GM12878 (cell line): Measurements from ENCODE around the gene GRIA4. TPM values are rescaled to one million over a fixed set of nuclear protein-coding genes. Genes with fewer than 3 reads are reported as not detected.

Source experiments
- ATAC-seq: fragments of 200-7000 bp; cut with Tn5 transposase; 3 replicates; pipeline ENCODE4 v1.9.1; 2020; ENCODE audit warnings: mild to moderate bottlenecking, moderate library complexity
- BruUV-seq: library from RNA; stranded (reverse); fragments of 400-500 nt; replicated peaks from 2 replicates; lab custom pipeline; 2021; lab: Mats Ljungman, UMichigan
- CTCF ChIA-PET: fragments of 300-600 bp; sonication (Branson Sonifier 250); formaldehyde crosslinking; extraction: SDS; loops from one replicate; lab custom pipeline; 2021; ENCODE audit warnings: inconsistent platforms; lab: Yijun Ruan, JAX
- POLR2A ChIA-PET: fragments of 350-600 bp; formaldehyde crosslinking; extraction: SDS; loops from one replicate; lab custom pipeline; 2021; ENCODE audit warnings: inconsistent platforms; lab: Charles Lee
- RAD21 ChIA-PET: fragments of 300-600 bp; sonication (Branson Sonifier 250); formaldehyde crosslinking; loops from one replicate; lab custom pipeline; 2023; ENCODE audit warnings: antibody characterized with exemption; ENCODE audit not compliant: unreplicated experiment; lab: Charles Lee
- SMC1A ChIA-PET: fragments of 300-600 bp; sonication (Branson Sonifier 250); formaldehyde crosslinking; loops from one replicate; lab custom pipeline; 2023; ENCODE audit not compliant: unreplicated experiment, uncharacterized antibody; lab: Charles Lee
- DNase-seq: peaks from one replicate; pipeline ENCODE4 v3.0.0-alpha.2; 2011; ENCODE audit warnings: low read depth, low spot score
- FAIRE-seq: peaks from 3 replicates; lab custom pipeline; 2011; peaks lifted over from hg19 to GRCh38; lab: Jason Lieb, UNC
- H2AFZ ChIP-seq: 2 replicates; pipeline ENCODE4 v1.6.0; 2011; ENCODE audit warnings: low read depth, low read length, control low read depth; ENCODE audit not compliant: control insufficient read depth
- H3K27ac ChIP-seq: 2 replicates; pipeline ENCODE4 v1.5.1; 2011; ENCODE audit warnings: control low read depth; ENCODE audit not compliant: control insufficient read depth, insufficient read depth
- H3K27me3 ChIP-seq, 2 experiments: replicated peaks in 1 of 2; 2 replicates each; pipeline versions ENCODE4 v1.6.0 to v1.6.1; 2011; ENCODE audit warnings: low read length in 1 of 2; ENCODE audit not compliant: control insufficient read depth in 2 of 2, insufficient read depth in 2 of 2
- H3K36me3 ChIP-seq, 2 experiments: 2 replicates each; pipeline ENCODE4 v1.5.1; 2011; ENCODE audit warnings: low read length in 1 of 2; ENCODE audit not compliant: control insufficient read depth in 2 of 2, insufficient read depth in 2 of 2
- H3K4me1 ChIP-seq: 2 replicates; pipeline ENCODE4 v1.6.1; 2011; ENCODE audit warnings: mild to moderate bottlenecking, low read length, moderate library complexity, mixed read lengths; ENCODE audit not compliant: control insufficient read depth, insufficient read depth
- H3K4me2 ChIP-seq: 2 replicates; pipeline ENCODE4 v1.6.0; 2011; ENCODE audit warnings: control low read depth; ENCODE audit not compliant: control insufficient read depth, insufficient read depth
- H3K4me3 ChIP-seq: fragments of 200-600 bp; sonication (generic); 2 replicates; pipeline ENCODE4 v1.5.1; 2016
- H3K79me2 ChIP-seq: 2 replicates; pipeline ENCODE4 v1.6.0; 2011; ENCODE audit warnings: low read length; ENCODE audit not compliant: control insufficient read depth, insufficient read depth
- H3K9ac ChIP-seq: 2 replicates; pipeline ENCODE4 v1.8.0; 2011; ENCODE audit warnings: low read length, control low read depth, mixed read lengths; ENCODE audit not compliant: control insufficient read depth, insufficient read depth
- H3K9me3 ChIP-seq: replicated peaks from 3 replicates; pipeline ENCODE4 v1.5.1; 2011; ENCODE audit warnings: mild to moderate bottlenecking, low read length; ENCODE audit not compliant: control insufficient read depth, insufficient read depth
- H4K20me1 ChIP-seq: 2 replicates; pipeline ENCODE4 v1.6.0; 2011; ENCODE audit not compliant: control insufficient read depth, insufficient read depth
- CEBPB ChIP-seq, 2 experiments: fragments of 150-350 bp in 1 of 2; IDR thresholded peaks; 2 replicates each; pipeline ENCODE4 v1.6.1; 2012 to 2014; ENCODE audit warnings: low read depth in 2 of 2, low read length in 2 of 2, borderline replicate concordance in 1 of 2, inconsistent platforms in 1 of 2
- CREM ChIP-seq: IDR thresholded peaks from 2 replicates; pipeline ENCODE4 v1.6.1; 2014; ENCODE audit warnings: antibody characterized with exemption, low read depth
- CUX1 ChIP-seq: IDR thresholded peaks from 2 replicates; pipeline ENCODE4 v1.6.1; 2012; ENCODE audit warnings: improper control_type of control experiment, low read depth, low read length; ENCODE audit not compliant: insufficient replicate concordance
- E2F8 ChIP-seq: fragments of 450-650 bp; IDR thresholded peaks from 2 replicates; pipeline ENCODE4 v1.6.1; 2018; ENCODE audit warnings: mild to moderate bottlenecking, low read depth, moderate library complexity; ENCODE audit not compliant: partially characterized antibody
- EGR1 ChIP-seq, 2 experiments: IDR thresholded peaks; 1 replicate in 1 of 2; 2 replicates in 1 of 2; pipeline ENCODE4 v1.6.1; 2011 to 2012; ENCODE audit warnings: low read depth in 2 of 2, low read length in 2 of 2, borderline replicate concordance in 1 of 2, mild to moderate bottlenecking in 1 of 2, moderate library complexity in 1 of 2
- HSF1 ChIP-seq: fragments of 150-350 bp; IDR thresholded peaks from 2 replicates; pipeline ENCODE4 v1.6.1; 2014; ENCODE audit warnings: mild to moderate bottlenecking, low read depth, low read length
- KAT2A ChIP-seq: conservative IDR thresholded peaks from 2 replicates; pipeline ENCODE4 v1.6.1; 2011; ENCODE audit warnings: low read depth, low read length; ENCODE audit not compliant: control insufficient read depth
- MYC ChIP-seq: IDR thresholded peaks from 2 replicates; pipeline ENCODE4 v1.6.1; 2011; ENCODE audit warnings: mild to moderate bottlenecking, low read length, moderate library complexity, inconsistent platforms; ENCODE audit not compliant: insufficient read depth, insufficient replicate concordance, insufficient read length, severe bottlenecking
- NR2C1 ChIP-seq: fragments of 450-650 bp; IDR thresholded peaks from 2 replicates; pipeline ENCODE4 v1.6.1; 2017; ENCODE audit warnings: antibody characterized with exemption, mild to moderate bottlenecking, moderate library complexity
- RUNX3 ChIP-seq: IDR thresholded peaks from 2 replicates; pipeline ENCODE4 v1.6.1; 2012; ENCODE audit warnings: low read length, inconsistent platforms
- SMAD1 ChIP-seq: fragments of 450-650 bp; IDR thresholded peaks from 2 replicates; pipeline ENCODE4 v1.6.1; 2018; ENCODE audit warnings: mild to moderate bottlenecking, low read depth; ENCODE audit not compliant: partially characterized antibody
- TBL1XR1 ChIP-seq: IDR thresholded peaks from 2 replicates; pipeline ENCODE4 v1.6.1; 2012; ENCODE audit warnings: low read depth, low read length, improper control_type of control experiment
- ZNF217 ChIP-seq: fragments of 450-650 bp; IDR thresholded peaks from 2 replicates; pipeline ENCODE4 v1.6.1; 2017; ENCODE audit warnings: antibody characterized with exemption, mild to moderate bottlenecking
- WGBS: methylation state at CpG from one replicate; pipeline ENCODE4 v1.1.6; 2016; ENCODE audit warnings: low lambda C conversion rate; ENCODE audit not compliant: insufficient replicate concordance, insufficient coverage; ENCODE audit errors: missing lambda C conversion rate; 5-methylcytosine and 5-hydroxymethylcytosine counted together
- in situ Hi-C: fragments of 300-500 bp; cut with MboI; formaldehyde crosslinking; loops from 9 replicates; pipeline ENCODE4 v1.14.3; 2018; ENCODE audit warnings: mixed read lengths
- intact Hi-C: fragments of 100-400 bp; cut with micrococcal nuclease; formaldehyde crosslinking; loops from one replicate; pipeline ENCODE4 v1.14.2; 2022; ENCODE audit not compliant: unreplicated experiment
- polyA plus RNA-seq, 11 experiments: library from polyadenylated mRNA; depleted of rRNA in 4 of 11; unstranded in 6 of 11; stranded (reverse) in 5 of 11; fragments of >200 nt; fragmentation: Nextera tagmentation in 4 of 11; fragmentation: Illumina TruSeq in 1 of 11; extraction: Ambion mirVana in 4 of 11; extraction: Trizol in 1 of 11; gene quantifications; 1 replicate in 1 of 11; 2 replicates in 10 of 11; pipeline versions ENCODE4 v1.2.1 to v1.2.3, GENCODE V29; 2011 to 2016; ENCODE audit warnings: inconsistent platforms in 2 of 11, missing spikeins in 2 of 11, low read depth in 1 of 11
- total RNA-seq, 4 experiments: library from RNA; depleted of rRNA in 3 of 4; stranded (reverse); fragments of >200 nt in 3 of 4; fragmentation: Illumina TruSeq in 1 of 4; extraction: Trizol in 1 of 4; gene quantifications; 2 replicates each; pipeline versions ENCODE4 v1.2.1 to v1.2.3, GENCODE V29; 2013 to 2021
- TF ChIP-seq, protein P1 (sequence below): IDR thresholded peaks from 2 replicates; pipeline ENCODE4 v1.6.1; 2011; ENCODE audit warnings: borderline replicate concordance, low read depth, mild to moderate bottlenecking, moderate library complexity, mixed read lengths, low read length; ENCODE audit not compliant: insufficient read depth; ENCODE audit errors: extremely low read length

The GRIA4 gene
- total and polyA plus RNA-seq, 10 of the 15 experiments (the other 5 are each of a cell fraction or from before 2014, with no cell fraction given) = 0.04 TPM; not detected in 9

- ATAC-seq (no peak), DNase-seq (no peak), FAIRE-seq (no peak)
- intact Hi-C loops (no loop called here), in situ Hi-C loops (no loop called here)
- POLR2A ChIA-PET = no interaction called here
- no peak overlapping the region for H3K9ac ChIP-seq
- RAD21 ChIA-PET = no interaction called here
- no peak overlapping the region for H3K27ac ChIP-seq
- no peaks in the 10 kb centered on the region for H3K9me3 ChIP-seq
- H3K36me3 ChIP-seq = no peaks in the 10 kb centered on the region
- H2AFZ ChIP-seq = no peak overlapping the region
- H3K27me3 ChIP-seq = no peaks in the 10 kb centered on the region
- SMC1A ChIA-PET = no interaction called here
- H3K4me1 ChIP-seq = no peaks in the 10 kb centered on the region
- no peaks in the 10 kb centered on the region for H4K20me1 ChIP-seq
- BruUV-seq = no TSS peak
- no peak overlapping the region for H3K4me3 ChIP-seq
- 14% methylated on average over 2 of the region's 2 CpGs for WGBS
- H3K4me2 ChIP-seq = no peak overlapping the region
- CTCF ChIA-PET = no interaction called here
- no peaks in the 10 kb centered on the region for H3K79me2 ChIP-seq
- no peak for TF ChIP-seq HSF1
- no peak for TF ChIP-seq CEBPB (IDR thresholded peaks at IDR 0.05; ENCODE audit: borderline replicate concordance in 1 of 2, low read depth in 2 of 2, low read length in 2 of 2)
- no peak for TF ChIP-seq EGR1 (IDR thresholded peaks at IDR 0.05; ENCODE audit: borderline replicate concordance in 1 of 2, low read depth in 2 of 2, low read length in 2 of 2)
- TF ChIP-seq, protein P1, sequence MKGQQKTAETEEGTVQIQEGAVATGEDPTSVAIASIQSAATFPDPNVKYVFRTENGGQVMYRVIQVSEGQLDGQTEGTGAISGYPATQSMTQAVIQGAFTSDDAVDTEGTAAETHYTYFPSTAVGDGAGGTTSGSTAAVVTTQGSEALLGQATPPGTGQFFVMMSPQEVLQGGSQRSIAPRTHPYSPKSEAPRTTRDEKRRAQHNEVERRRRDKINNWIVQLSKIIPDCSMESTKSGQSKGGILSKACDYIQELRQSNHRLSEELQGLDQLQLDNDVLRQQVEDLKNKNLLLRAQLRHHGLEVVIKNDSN = no peak
- TF ChIP-seq KAT2A = no peak
- TF ChIP-seq SMAD1 = no peak
- TF ChIP-seq ZNF217 = no peak
- no peak for TF ChIP-seq CUX1
- no peak for TF ChIP-seq TBL1XR1
- no peak for TF ChIP-seq NR2C1
- no peak for TF ChIP-seq MYC
- TF ChIP-seq CREM = no peak
- no peak for TF ChIP-seq E2F8
- no peak for TF ChIP-seq RUNX3
These were observed 325.9 kb downstream of the GRIA4 start for GRCh38 chr11:105935791-105936190.
